Measurements from ENCODE around the gene NCAPG2. TPM values are rescaled to one million over a fixed set of nuclear protein-coding genes. Genes with fewer than 3 reads are reported as not detected.
"Not testable (repeated sequence)": the region's sequence is repeated elsewhere in the genome, so short reads cannot be mapped to it uniquely, and the experiment has no call there.

NCAPG2 gene
- total and polyA plus RNA-seq, 7 experiments from 2014 or later, result 1.3 to 88.7 (median 6.7) TPM

DNA sequence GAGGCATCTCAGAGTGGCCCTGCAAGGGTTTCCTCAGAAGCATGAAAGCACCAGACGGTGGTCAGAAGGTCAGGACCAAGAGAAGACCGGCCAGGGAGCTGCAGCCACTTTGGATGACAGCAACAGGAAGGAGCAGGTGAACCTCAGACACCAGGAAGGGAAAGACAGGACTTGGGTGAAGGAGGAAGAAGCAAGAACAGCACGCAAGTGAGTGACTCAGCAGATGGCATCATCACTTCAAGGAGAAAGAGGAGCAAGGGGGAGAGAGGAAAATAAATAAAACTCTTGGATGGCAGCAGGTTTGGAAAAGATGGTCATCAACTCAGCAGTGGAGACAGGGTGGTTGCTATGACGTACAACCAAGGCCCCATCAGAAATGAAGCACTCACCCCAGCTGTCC, 31.6 kb downstream of the NCAPG2 start:
- peaks cover 3 to 44% (median 29%) of the 10 kb centered on the region in 5 donors for H3K36me3 Mint-ChIP-seq
- intact Hi-C loops (cut with micrococcal nuclease), result no loop called here
- ATAC-seq (no peak), DNase-seq (no peak)
- Histone ChIP-seq H3K4me1 (ENCODE audit: control insufficient read depth in 2 of 2, insufficient read depth in 2 of 2, low read length in 2 of 2) (no peaks in the 10 kb centered on the region), H3K9me3 (ENCODE audit: control insufficient read depth in 2 of 3, low read length in 3 of 3) (no peaks in the 10 kb centered on the region), H3K27ac (ENCODE audit: low read depth, low read length) (no peak overlapping the region), H3K36me3 (ENCODE audit: control insufficient read depth in 2 of 3, insufficient read depth in 3 of 3, low read length in 3 of 3) (peaks cover 0 to 4% (median 0%) of the 10 kb centered on the region in 3 experiments), H3K4me3 (ENCODE audit: low read length) (no peak overlapping the region), H3K27me3 (ENCODE audit: control insufficient read depth in 2 of 2, insufficient read depth in 2 of 2, low read length in 2 of 2) (no peaks in the 10 kb centered on the region)
- H3K4me1 Mint-ChIP-seq, result peaks cover 0 to 24% (median 0%) of the 10 kb centered on the region in 7 donors
- peak overlapping the region in 2 of 9 donors; percentile 38 to 65 for H3K27ac Mint-ChIP-seq
- no peak overlapping the region for H3K4me3 Mint-ChIP-seq
- H3K27me3 Mint-ChIP-seq, result no peaks in the 10 kb centered on the region
- ChIA-PET CTCF (no interaction called here), POLR2A (no interaction called here)
- no peaks in the 10 kb centered on the region for H3K9me3 Mint-ChIP-seq

DNA sequence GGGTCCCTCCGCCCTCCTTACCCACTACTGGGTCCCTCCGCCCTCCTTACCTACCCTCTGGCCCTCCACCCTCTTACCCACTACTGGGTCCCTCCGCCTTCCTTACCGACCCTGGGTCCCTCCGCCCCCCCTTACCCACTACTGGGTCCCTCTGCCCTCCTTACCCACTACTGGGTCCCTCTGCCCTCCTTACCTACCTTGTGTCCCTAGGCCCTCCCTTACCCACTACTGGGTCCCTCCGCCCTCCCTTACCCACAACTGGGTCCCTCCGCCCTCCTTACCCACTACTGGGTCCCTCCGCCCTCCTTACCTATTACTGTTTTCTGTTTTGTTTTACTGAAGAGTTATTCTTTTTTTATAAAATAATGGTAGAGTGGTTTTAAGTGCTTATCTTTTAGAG, 36.5 kb downstream of the NCAPG2 start:
- CTCF ChIA-PET; H3K27me3 ChIP-seq (ENCODE audit: control insufficient read depth in 2 of 2, insufficient read depth in 2 of 2, low read length in 2 of 2); H3K27ac ChIP-seq (ENCODE audit: low read depth, low read length); H3K4me3 Mint-ChIP-seq; H3K9me3 Mint-ChIP-seq; POLR2A ChIA-PET; H3K4me3 ChIP-seq (ENCODE audit: low read length); DNase-seq; H3K27ac Mint-ChIP-seq; intact Hi-C loops (cut with micrococcal nuclease); H3K36me3 ChIP-seq (ENCODE audit: control insufficient read depth in 2 of 3, insufficient read depth in 3 of 3, low read length in 3 of 3); H3K27me3 Mint-ChIP-seq; ATAC-seq; H3K4me1 ChIP-seq (ENCODE audit: control insufficient read depth in 2 of 2, insufficient read depth in 2 of 2, low read length in 2 of 2); H3K9me3 ChIP-seq (ENCODE audit: control insufficient read depth in 2 of 3, low read length in 3 of 3): not testable (repeated sequence)
- peaks cover 0 to 14% (median 0%) of the 10 kb centered on the region in 7 donors for H3K4me1 Mint-ChIP-seq
- H3K36me3 Mint-ChIP-seq, result peaks cover 7 to 35% (median 18%) of the 10 kb centered on the region in 5 donors

DNA sequence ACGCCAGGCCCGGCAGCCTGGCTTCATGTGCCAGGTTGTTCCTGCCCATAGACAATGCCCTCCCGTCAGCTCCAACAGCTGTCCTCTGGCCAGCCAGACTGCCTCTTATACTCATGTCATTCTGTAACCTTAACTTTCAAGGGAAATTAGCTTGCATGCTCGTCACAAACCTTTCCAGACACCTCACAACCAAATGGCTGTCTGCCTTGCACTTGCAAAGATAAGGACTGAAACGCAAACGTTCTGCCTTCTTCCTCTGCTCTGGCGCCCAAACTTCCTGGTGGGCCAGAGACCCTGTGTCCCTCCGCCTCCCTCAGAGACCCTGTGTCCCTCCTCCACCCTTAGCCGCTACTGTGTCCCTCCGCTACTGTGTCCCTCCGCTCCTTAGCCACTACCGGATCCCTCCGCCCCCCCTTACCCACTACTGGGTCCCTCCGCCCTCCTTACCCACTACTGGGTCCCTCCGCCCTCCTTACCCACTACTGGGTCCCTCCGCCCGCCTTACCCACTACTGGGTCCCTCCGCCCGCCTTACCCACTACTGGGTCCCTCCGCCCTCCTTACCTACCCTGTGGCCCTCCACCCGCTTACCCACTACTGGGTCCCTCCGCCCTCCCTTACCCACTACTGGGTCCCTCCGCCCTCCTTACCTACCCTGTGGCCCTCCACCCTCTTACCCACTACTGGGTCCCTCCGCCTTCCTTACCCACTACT, 37.5 kb downstream of the NCAPG2 start:
- ATAC-seq; POLR2A ChIA-PET; H3K27ac ChIP-seq (ENCODE audit: low read depth, low read length): not testable (repeated sequence)

DNA sequence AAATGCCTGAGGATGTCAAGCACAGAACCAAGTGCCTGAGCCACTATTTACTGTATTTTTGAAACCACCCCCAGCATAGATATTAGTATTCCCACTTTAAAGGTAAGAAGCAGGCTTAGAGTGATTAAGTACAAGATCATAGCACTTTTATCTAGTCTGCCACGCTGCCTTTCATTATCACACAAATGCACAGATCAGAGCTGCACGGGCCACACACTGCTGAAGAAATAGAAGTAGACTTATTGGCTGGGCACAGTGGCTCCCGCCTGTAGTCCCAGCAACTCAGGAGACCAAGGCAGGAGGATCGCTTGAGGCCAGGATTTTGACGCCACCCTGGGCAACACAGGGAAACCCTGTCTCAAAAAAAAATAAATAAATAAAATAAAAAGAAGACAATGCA, 38.2 kb downstream of the NCAPG2 start:
- ATAC-seq (no peak), DNase-seq (no peak)
- no peaks in the 10 kb centered on the region for H3K9me3 ChIP-seq (ENCODE audit: control insufficient read depth in 2 of 3, low read length in 3 of 3)
- H3K4me1 ChIP-seq (ENCODE audit: control insufficient read depth in 2 of 2, insufficient read depth in 2 of 2, low read length in 2 of 2), result peaks cover 0 to 5% of the 10 kb centered on the region in 2 donors
- no peak overlapping the region for H3K4me3 ChIP-seq (ENCODE audit: low read length)
- H3K27ac ChIP-seq (ENCODE audit: low read depth, low read length), result no peak overlapping the region
- H3K36me3 ChIP-seq (ENCODE audit: control insufficient read depth in 2 of 3, insufficient read depth in 3 of 3, low read length in 3 of 3), result peaks cover 0 to 7% (median 0%) of the 10 kb centered on the region in 3 experiments
- CTCF ChIA-PET, result no interaction called here
- no peaks in the 10 kb centered on the region for H3K27me3 Mint-ChIP-seq
- no peaks in the 10 kb centered on the region for H3K27me3 ChIP-seq (ENCODE audit: control insufficient read depth in 2 of 2, insufficient read depth in 2 of 2, low read length in 2 of 2)
- H3K36me3 Mint-ChIP-seq, result peaks cover 5 to 36% (median 18%) of the 10 kb centered on the region in 5 donors
- no peak overlapping the region for H3K4me3 Mint-ChIP-seq
- no peak overlapping the region for H3K27ac Mint-ChIP-seq
- peaks cover 0 to 11% (median 0%) of the 10 kb centered on the region in 7 donors for H3K4me1 Mint-ChIP-seq
- POLR2A ChIA-PET, result no interaction called here
- H3K9me3 Mint-ChIP-seq, result no peaks in the 10 kb centered on the region
- intact Hi-C loops (cut with micrococcal nuclease), result no loop called here

More for the DNA sequence above, 37.5 kb downstream of the NCAPG2 start:
- H3K9me3 Mint-ChIP-seq; H3K4me3 Mint-ChIP-seq; intact Hi-C loops (cut with micrococcal nuclease); H3K9me3 ChIP-seq (ENCODE audit: control insufficient read depth in 2 of 3, low read length in 3 of 3); DNase-seq; H3K4me1 ChIP-seq (ENCODE audit: control insufficient read depth in 2 of 2, insufficient read depth in 2 of 2, low read length in 2 of 2); CTCF ChIA-PET; H3K4me3 ChIP-seq (ENCODE audit: low read length); H3K27me3 Mint-ChIP-seq; H3K27me3 ChIP-seq (ENCODE audit: control insufficient read depth in 2 of 2, insufficient read depth in 2 of 2, low read length in 2 of 2); H3K36me3 ChIP-seq (ENCODE audit: control insufficient read depth in 2 of 3, insufficient read depth in 3 of 3, low read length in 3 of 3): not testable (repeated sequence)
- Mint-ChIP-seq H3K36me3 (peaks cover 7 to 34% (median 20%) of the 10 kb centered on the region in 5 donors), H3K27ac (peak overlapping the region in 1 of 9 donors; percentile 46), H3K4me1 (peaks cover 0 to 11% (median 0%) of the 10 kb centered on the region in 7 donors)

DNA sequence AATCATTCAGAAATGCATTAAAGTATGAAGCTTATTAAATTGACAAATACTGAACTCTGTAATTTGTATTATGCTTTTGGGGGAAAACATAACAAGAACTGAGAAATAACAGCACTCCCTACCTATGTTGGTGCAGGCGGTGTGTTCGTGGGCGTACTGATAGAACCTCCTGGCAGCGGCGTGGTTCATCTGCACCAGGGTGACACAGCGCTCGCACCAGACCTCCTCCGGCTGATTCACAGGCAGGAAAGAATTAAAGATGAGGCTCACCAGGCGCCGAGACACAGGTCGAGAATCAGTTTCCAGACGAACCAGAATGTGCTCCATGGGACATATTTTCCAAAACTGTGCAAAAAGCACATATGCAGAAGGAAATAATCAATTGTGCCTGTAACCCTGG, 40.2 kb downstream of the NCAPG2 start:
- Histone ChIP-seq H3K27ac (ENCODE audit: low read depth, low read length) (no peak overlapping the region), H3K4me1 (ENCODE audit: control insufficient read depth in 2 of 2, insufficient read depth in 2 of 2, low read length in 2 of 2) (peaks cover 0 to 5% of the 10 kb centered on the region in 2 donors), H3K27me3 (ENCODE audit: control insufficient read depth in 2 of 2, insufficient read depth in 2 of 2, low read length in 2 of 2) (no peaks in the 10 kb centered on the region), H3K36me3 (ENCODE audit: control insufficient read depth in 2 of 3, insufficient read depth in 3 of 3, low read length in 3 of 3) (peaks cover 0 to 7% (median 0%) of the 10 kb centered on the region in 3 experiments), H3K9me3 (ENCODE audit: control insufficient read depth in 2 of 3, low read length in 3 of 3) (no peaks in the 10 kb centered on the region), H3K4me3 (ENCODE audit: low read length) (no peak overlapping the region)
- CTCF ChIA-PET, result no interaction called here
- Mint-ChIP-seq H3K9me3 (no peaks in the 10 kb centered on the region), H3K4me1 (peaks cover 0 to 14% (median 0%) of the 10 kb centered on the region in 7 donors), H3K36me3 (peaks cover 7 to 35% (median 14%) of the 10 kb centered on the region in 5 donors), H3K4me3 (no peak overlapping the region), H3K27ac (no peak overlapping the region), H3K27me3 (no peaks in the 10 kb centered on the region)
- intact Hi-C loops (cut with micrococcal nuclease), result no loop called here
- DNase-seq (no peak), ATAC-seq (no peak)
- POLR2A ChIA-PET, result no interaction called here

DNA sequence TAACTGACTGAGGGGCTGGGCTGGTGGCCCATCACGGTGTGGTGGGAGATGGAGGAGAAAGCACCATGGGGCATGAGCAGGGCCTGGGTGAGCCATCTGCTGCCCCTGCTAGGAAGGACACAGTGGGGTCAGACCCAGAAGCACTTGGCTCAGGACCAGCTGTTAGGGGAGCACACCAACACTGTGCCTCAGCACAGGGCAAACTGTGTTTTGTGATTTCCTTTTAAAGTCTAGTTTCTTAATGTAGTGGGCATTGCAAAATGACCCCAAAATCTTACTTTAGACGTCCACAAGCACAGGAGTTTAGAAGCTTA, 41.2 kb downstream of the NCAPG2 start:
- H3K36me3 Mint-ChIP-seq, result peaks cover 7 to 31% (median 17%) of the 10 kb centered on the region in 5 donors
- ATAC-seq (peak; percentile 29), DNase-seq (no peak)
- no peaks in the 10 kb centered on the region for H3K9me3 Mint-ChIP-seq
- ChIA-PET POLR2A (no interaction called here), CTCF (no interaction called here)
- H3K27ac Mint-ChIP-seq, result peak overlapping the region in 5 of 9 donors; percentile 4 to 75 (median 53)
- H3K27me3 ChIP-seq (ENCODE audit: control insufficient read depth in 2 of 2, insufficient read depth in 2 of 2, low read length in 2 of 2), result no peaks in the 10 kb centered on the region
- H3K9me3 ChIP-seq (ENCODE audit: control insufficient read depth in 2 of 3, low read length in 3 of 3), result no peaks in the 10 kb centered on the region
- H3K4me1 Mint-ChIP-seq, result peaks cover 0 to 11% (median 0%) of the 10 kb centered on the region in 7 donors
- H3K4me3 Mint-ChIP-seq, result peak overlapping the region in 2 of 10 donors; percentile 18 to 43
- no peak overlapping the region for H3K27ac ChIP-seq (ENCODE audit: low read depth, low read length)
- intact Hi-C loops (cut with micrococcal nuclease), result no loop called here
- H3K4me3 ChIP-seq (ENCODE audit: low read length), result no peak overlapping the region
- peaks cover 0 to 5% of the 10 kb centered on the region in 2 donors for H3K4me1 ChIP-seq (ENCODE audit: control insufficient read depth in 2 of 2, insufficient read depth in 2 of 2, low read length in 2 of 2)
- H3K27me3 Mint-ChIP-seq, result no peaks in the 10 kb centered on the region
- peaks cover 0 to 7% (median 0%) of the 10 kb centered on the region in 3 experiments for H3K36me3 ChIP-seq (ENCODE audit: control insufficient read depth in 2 of 3, insufficient read depth in 3 of 3, low read length in 3 of 3)
